D721Med (cell line): ENCODE results near the gene RPS27A.

Experiments
- DNase-seq: peaks from one replicate; pipeline ENCODE4 v3.0.0; 2011; ENCODE audit warnings: low spot score; ENCODE audit not compliant: insufficient read length
- FAIRE-seq: peaks from 2 replicates; lab custom pipeline; 2011; peaks lifted over from hg19 to GRCh38; lab: Jason Lieb, UNC
- TF ChIP-seq, protein P1 (sequence below): IDR thresholded peaks from 2 replicates; pipeline ENCODE4 v1.5.1; 2012; ENCODE audit warnings: mild to moderate bottlenecking, control low read depth; ENCODE audit not compliant: insufficient read depth; ENCODE audit errors: missing control alignments

RPS27A gene

DNA sequence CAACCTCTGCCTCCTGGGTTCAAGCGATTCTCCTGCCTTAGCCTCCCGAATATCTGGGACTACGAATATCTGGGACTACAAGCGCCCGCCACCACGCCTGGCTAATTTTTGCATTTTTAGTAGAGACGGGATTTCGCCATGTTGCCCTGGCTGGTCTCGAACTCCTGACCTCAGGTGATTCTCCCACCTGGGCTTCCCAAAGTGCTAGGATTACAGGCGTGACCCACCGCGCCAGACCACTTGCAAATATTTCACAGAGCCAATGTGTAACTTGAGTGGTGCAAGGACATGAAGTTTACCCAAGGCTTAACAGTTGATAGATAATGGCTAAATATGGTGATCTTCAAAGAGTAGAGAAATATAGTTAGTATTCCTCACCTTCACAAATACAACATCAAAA is 50.6 kb downstream of the RPS27A start:
- TF ChIP-seq, protein P1, sequence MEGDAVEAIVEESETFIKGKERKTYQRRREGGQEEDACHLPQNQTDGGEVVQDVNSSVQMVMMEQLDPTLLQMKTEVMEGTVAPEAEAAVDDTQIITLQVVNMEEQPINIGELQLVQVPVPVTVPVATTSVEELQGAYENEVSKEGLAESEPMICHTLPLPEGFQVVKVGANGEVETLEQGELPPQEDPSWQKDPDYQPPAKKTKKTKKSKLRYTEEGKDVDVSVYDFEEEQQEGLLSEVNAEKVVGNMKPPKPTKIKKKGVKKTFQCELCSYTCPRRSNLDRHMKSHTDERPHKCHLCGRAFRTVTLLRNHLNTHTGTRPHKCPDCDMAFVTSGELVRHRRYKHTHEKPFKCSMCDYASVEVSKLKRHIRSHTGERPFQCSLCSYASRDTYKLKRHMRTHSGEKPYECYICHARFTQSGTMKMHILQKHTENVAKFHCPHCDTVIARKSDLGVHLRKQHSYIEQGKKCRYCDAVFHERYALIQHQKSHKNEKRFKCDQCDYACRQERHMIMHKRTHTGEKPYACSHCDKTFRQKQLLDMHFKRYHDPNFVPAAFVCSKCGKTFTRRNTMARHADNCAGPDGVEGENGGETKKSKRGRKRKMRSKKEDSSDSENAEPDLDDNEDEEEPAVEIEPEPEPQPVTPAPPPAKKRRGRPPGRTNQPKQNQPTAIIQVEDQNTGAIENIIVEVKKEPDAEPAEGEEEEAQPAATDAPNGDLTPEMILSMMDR: no peak
- no peak for DNase-seq

More for the DNA sequence above, 50.6 kb downstream of the RPS27A start:
- FAIRE-seq: no peak
